Activated CD8-positive, alpha-beta T cell treated with anti-CD3 and anti-CD28 coated beads for 36 hours (primary cell): ENCODE data around the gene ROCK2. TPM values are rescaled to one million over a fixed set of nuclear protein-coding genes. Genes with fewer than 3 reads are reported as not detected.

Experiments used
- ATAC-seq: fragments of 200-7000 bp; cut with Tn5 transposase; one replicate; pipeline ENCODE4 v1.10.0; 2021; ENCODE audit warnings: mild to moderate bottlenecking, moderate library complexity
- CTCF ChIA-PET: fragments of 350-600 bp; sonication (Branson Sonifier 250); formaldehyde crosslinking; loops from one replicate; lab custom pipeline; 2021; ENCODE audit warnings: antibody characterized with exemption; lab: Charles Lee
- POLR2A ChIA-PET: fragments of 350-600 bp; sonication (Branson Sonifier 250); formaldehyde crosslinking; loops from one replicate; lab custom pipeline; 2021; ENCODE audit warnings: antibody characterized with exemption; lab: Charles Lee
- DNase-seq: peaks from one replicate; pipeline ENCODE4 v3.0.0-alpha.2; 2020
- H3K27ac Mint-ChIP-seq: one replicate; pipeline ENCODE4 v1.8.0; 2021; ENCODE audit warnings: mild to moderate bottlenecking, mixed read lengths
- H3K27me3 Mint-ChIP-seq: one replicate; pipeline ENCODE4 v1.8.0; 2021; ENCODE audit warnings: mixed read lengths
- H3K36me3 Mint-ChIP-seq: one replicate; pipeline ENCODE4 v1.8.0; 2021; ENCODE audit warnings: low read depth, mixed read lengths
- H3K4me1 Mint-ChIP-seq: one replicate; pipeline ENCODE4 v1.8.0; 2021; ENCODE audit warnings: low read depth, mixed read lengths
- H3K4me3 Mint-ChIP-seq: one replicate; pipeline ENCODE4 v1.8.0; 2021; ENCODE audit warnings: mild to moderate bottlenecking, moderate library complexity, mixed read lengths
- H3K9me3 Mint-ChIP-seq: one replicate; pipeline ENCODE4 v1.8.0; 2021; ENCODE audit warnings: mixed read lengths
- CTCF ChIP-seq: fragments of 200-600 bp; IDR thresholded peaks from one replicate; pipeline ENCODE4 v1.8.0; 2022; ENCODE audit warnings: antibody characterized with exemption, mild to moderate bottlenecking
- intact Hi-C: fragments of 100-400 bp; cut with micrococcal nuclease; formaldehyde crosslinking; loops from one replicate; pipeline ENCODE4 v1.10.0; 2022
- total RNA-seq, 2 experiments: library from RNA; stranded (reverse); gene quantifications; one replicate each; pipeline ENCODE4 v1.2.3, GENCODE V29; 2021

ROCK2 gene
- total RNA-seq, 2 experiments from 2014 or later = 12.7 to 13.9 TPM

- POLR2A ChIA-PET = interaction anchor here (0.6 to 1.4 kb wide), 8 partner anchors 9 to 453 kb away, joined by 3 to 8 read pairs (median 3); no protein-coding TSS in a partner anchor
- peak overlapping the region; percentile 86 for H3K27ac Mint-ChIP-seq
- H3K27me3 Mint-ChIP-seq = no peaks in the 10 kb centered on the region
- DNase-seq (no peak), ATAC-seq (no peak)
- H3K4me1 Mint-ChIP-seq = peaks cover 18% of the 10 kb centered on the region
- peak overlapping the region; percentile 68 for H3K4me3 Mint-ChIP-seq
- no peaks in the 10 kb centered on the region for H3K9me3 Mint-ChIP-seq
- TF ChIP-seq CTCF = no peak
- CTCF ChIA-PET = interaction anchor here (0.6 to 15.9 kb wide), 57 partner anchors 8 to 675 kb away, joined by 3 to 248 read pairs (median 4); partner anchors contain the start of genes E2F6 and SLC66A3
- no peaks in the 10 kb centered on the region for H3K36me3 Mint-ChIP-seq
- intact Hi-C loops = loop anchor here (5.0 to 10.0 kb wide), 2 partner anchors 279 to 311 kb away; no protein-coding TSS in a partner anchor
Observed at GRCh38 chr2:11133238-11133935, 211.0 kb downstream of the ROCK2 start.

GRCh38 chr2:11132036-11132671 lies 212.3 kb downstream of the ROCK2 start:
- Mint-ChIP-seq H3K36me3 (no peaks in the 10 kb centered on the region), H3K27ac (peak overlapping the region; percentile 3), H3K9me3 (no peaks in the 10 kb centered on the region), H3K4me3 (peak overlapping the region; percentile 68), H3K4me1 (peaks cover 18% of the 10 kb centered on the region), H3K27me3 (no peaks in the 10 kb centered on the region)
- ChIA-PET CTCF (interaction anchor here (0.6 to 15.9 kb wide), 63 partner anchors 8 to 549 kb away, joined by 3 to 248 read pairs (median 4); partner anchors contain the start of genes E2F6 and SLC66A3), POLR2A (interaction anchor here (0.6 to 1.4 kb wide), 6 partner anchors 9 to 299 kb away, joined by 3 to 8 read pairs (median 3); no protein-coding TSS in a partner anchor)
- ATAC-seq = no peak
- no peak for TF ChIP-seq CTCF
- intact Hi-C loops = loop anchor here (5.0 to 10.0 kb wide), 2 partner anchors 280 to 313 kb away; no protein-coding TSS in a partner anchor
- no peak for DNase-seq

GRCh38 chr2:11131166-11131920 lies 213.1 kb downstream of the ROCK2 start:
- TF ChIP-seq CTCF = no peak
- POLR2A ChIA-PET = no interaction called here
- CTCF ChIA-PET = interaction anchor here (0.7 to 15.9 kb wide), 28 partner anchors 11 to 550 kb away, joined by 3 to 248 read pairs (median 6); partner anchors contain the start of genes E2F6 and SLC66A3
- DNase-seq (no peak), ATAC-seq (no peak)
- intact Hi-C loops = loop anchor here (5.0 to 10.0 kb wide), 2 partner anchors 281 to 313 kb away; no protein-coding TSS in a partner anchor
- Mint-ChIP-seq H3K36me3 (no peaks in the 10 kb centered on the region), H3K4me3 (peak overlapping the region; percentile 68), H3K9me3 (no peaks in the 10 kb centered on the region), H3K4me1 (peaks cover 18% of the 10 kb centered on the region), H3K27ac (no peak overlapping the region), H3K27me3 (no peaks in the 10 kb centered on the region)

Other genes starting within 250 kb of the ROCK2 start
- gene SLC66A3, start 189.2 kb downstream of the ROCK2 start, total RNA-seq = 10 to 100 TPM; 10.4 to 10.6 TPM
- 10 to 100 TPM in 1 of 2 experiments, 1 to 10 TPM in 1; 9.8 to 10.5 TPM for gene E2F6, start 121.5 kb upstream of the ROCK2 start, total RNA-seq
- gene GREB1, start 189.4 kb upstream of the ROCK2 start, total RNA-seq = 1 to 10 TPM; 1.5 TPM